Stimulated activated CD4-positive, alpha-beta T cell treated with anti-CD3 and anti-CD28 coated beads, Interleukin-4, amount 100 ng/mL, for 48 hours (primary cell): ENCODE measurements around the gene KLHDC10.
"Not testable (repeated sequence)": the region's sequence is repeated elsewhere in the genome, so short reads cannot be mapped to it uniquely, and the experiment has no call there.

Experiments
- DNase-seq, 2 donors: peaks; one replicate each; pipeline ENCODE4 v3.0.0-alpha.2; 2020; ENCODE audit warnings: low read depth in 2 of 2

Gene KLHDC10

GRCh38 chr7:130154501-130155317, 84.4 kb downstream of the KLHDC10 start:
- no peak for DNase-seq

DNA sequence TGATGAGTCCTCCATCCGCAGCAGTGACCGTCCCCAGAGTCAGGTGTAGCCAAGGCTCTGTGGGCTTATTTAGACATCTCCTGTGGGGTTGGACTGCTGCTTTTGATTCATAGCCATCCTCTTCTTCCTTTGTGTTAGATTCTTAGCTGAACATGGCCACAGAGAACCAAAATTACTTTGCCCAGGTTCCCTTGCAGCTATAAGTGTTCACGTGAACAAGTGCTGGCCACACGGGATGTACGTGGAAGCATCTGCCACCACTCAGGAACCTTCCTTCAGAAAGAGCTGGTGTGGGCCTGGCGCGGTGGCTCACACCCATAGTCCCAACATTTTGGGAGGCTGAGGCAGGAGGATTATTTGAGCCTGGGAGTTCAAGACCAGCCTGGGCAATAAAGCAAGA, 85.8 kb downstream of the KLHDC10 start:
- no peak for DNase-seq

DNA sequence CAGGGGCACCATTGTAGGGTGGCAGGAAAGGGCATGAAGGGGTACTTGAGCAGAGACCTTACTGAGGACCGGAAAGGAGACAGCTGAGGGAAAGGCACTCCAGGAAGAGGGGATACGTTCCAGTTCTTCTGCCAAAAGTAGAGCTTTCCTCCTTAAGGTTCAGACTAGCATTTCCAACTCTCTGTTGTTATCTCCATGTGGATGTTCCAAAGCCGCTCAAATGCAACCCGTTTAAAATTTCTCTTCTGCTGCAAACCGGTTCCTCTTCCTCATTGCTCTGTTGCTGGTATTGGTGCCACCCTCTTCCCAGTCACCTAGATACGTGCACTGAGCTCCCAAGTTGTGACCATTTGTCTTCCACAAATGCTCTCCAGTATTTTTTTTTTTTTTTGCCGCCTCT, 87.4 kb downstream of the KLHDC10 start:
- no peak for DNase-seq

DNA sequence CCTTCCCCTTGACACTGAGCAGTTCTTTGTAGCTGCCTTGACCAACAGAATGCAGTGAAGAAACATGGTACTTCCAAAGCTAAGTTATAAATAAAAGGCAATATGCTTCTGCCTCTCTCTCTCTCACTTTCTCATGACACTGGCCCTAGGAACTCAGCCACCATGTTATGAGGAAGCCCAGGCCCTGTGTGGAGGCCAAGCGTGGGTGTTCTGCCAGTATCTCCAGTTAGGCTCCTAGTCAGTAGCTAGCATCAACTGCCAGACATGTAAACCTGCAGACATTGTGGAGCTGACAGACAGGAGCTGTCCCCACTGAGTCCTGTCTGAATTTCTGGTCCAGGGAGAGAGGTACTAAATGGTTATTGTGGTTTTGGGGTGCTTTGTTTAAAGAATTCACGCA, 89.7 kb downstream of the KLHDC10 start:
- no peak for DNase-seq

- no peak for DNase-seq
Observed at GRCh38 chr7:130160455-130160854, 90.1 kb downstream of the KLHDC10 start.

- no peak for DNase-seq
Observed at GRCh38 chr7:130162196-130162595, 91.9 kb downstream of the KLHDC10 start.

DNA sequence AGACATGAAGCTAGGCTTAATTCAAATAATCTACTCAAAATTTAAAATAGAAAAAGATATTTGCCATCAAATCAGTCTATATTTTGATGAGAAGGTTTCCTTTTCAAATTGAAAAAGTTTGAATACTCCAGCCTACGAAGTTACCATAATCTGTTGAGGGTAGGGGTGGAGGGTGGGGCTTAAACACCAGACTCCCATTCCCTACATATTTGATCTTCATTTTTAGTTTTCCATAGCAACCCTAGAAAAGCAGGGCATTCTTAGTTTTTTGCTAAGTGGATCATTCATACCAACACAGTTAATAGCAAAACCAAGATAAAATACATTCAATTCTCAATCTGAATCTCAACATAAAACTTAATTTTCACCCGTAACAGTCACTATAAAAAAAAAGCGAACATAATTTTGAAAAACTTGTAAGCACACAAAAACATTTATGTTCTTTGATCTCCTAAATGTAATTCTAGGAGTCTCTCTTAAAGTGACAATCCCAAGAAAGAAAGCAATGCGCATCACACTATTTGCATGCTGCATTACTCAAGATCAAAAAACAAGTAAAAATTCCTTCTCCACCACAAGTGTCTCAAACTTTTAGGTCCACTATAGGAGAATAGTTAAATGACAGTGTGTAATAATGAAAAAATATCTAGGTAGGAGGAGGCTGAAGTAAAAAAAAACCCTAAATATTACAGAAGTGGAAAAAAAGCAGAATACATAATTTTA, 104.1 kb downstream of the KLHDC10 start:
- no peak for DNase-seq

DNA sequence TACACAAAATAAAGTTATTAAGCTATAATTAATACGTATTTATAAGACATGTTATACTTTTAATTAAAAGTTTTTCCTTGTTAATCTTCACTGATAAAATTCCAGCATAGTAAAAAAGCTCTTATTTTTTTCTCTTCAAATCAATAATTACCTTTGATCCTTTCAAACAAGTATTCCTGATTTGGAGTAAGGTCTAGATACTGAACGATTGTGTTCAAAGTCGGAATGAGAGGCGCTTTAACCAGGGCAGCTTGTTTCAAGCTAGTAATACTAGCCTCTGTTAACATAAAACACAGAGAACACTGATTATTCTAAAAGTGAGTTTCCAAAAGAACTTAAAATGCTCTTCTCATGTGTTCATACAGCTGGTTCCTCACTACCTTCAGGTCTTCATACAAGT, 107.9 kb downstream of the KLHDC10 start:
- no peak for DNase-seq

DNA sequence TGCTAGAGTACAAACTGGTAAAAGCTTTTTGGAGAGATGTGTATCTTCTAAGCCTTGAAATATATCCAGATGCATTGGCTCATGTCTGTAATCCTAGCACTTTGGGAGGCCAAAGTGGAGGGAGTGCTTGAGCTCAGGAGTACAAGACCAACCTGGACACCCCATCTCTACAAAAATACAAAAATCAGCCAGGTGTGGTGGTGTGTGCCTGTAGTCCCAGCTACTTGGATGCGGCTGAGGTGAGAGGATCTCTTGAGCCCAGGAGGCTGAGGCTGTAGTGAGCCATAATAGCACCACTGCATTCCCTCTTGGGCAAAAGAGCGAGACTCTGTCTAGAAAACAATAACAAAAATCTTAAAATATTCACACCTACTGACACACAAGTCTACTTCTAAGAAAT, 109.3 kb downstream of the KLHDC10 start:
- DNase-seq: no peak

GRCh38 chr7:130180571-130181262, 110.4 kb downstream of the KLHDC10 start:
- peak; percentile 26 to 49 for DNase-seq

DNA sequence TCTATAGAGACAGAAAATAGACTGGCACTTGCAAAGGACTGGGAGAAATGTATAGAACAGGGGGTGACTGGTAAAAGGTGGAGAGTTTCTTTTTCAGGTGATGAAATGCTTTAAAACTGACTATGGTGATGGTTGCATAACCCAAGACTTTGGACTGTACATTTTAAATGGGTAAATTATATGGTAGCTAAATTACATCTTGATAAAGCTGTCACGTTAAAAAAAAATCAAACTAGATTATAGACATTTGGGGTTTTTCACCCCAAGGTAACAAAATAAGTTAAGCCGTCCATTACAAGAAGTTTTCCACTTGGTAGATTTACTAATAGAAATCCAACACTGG, 110.9 kb downstream of the KLHDC10 start:
- no peak for DNase-seq

GRCh38 chr7:130182990-130183389, 112.7 kb downstream of the KLHDC10 start:
- DNase-seq: no peak

DNA sequence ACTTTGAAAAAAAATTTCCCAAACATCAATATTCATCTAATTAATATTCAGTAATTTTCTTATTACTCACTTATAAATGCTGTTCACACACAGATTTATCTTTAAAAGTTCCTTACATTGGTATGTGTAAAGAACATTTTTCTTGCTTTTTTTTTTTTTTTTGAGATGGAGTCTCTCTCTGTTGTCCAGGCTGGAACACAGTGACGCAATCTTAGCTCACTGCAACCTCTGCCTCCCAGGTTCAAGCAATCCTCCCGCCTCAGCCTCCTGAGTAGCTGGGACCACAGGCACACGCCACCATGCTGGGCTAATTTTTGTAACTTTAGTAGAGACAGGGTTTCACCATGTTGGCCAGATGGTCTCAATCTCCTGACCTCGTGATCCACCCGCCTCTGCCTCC, 114.0 kb downstream of the KLHDC10 start:
- not testable (repeated sequence) for DNase-seq
